Stimulated activated CD4-positive, alpha-beta T cell treated with anti-CD3 and anti-CD28 coated beads, Interleukin-15, amount 100 ng/mL, for 1 hour (primary cell): Measurements from ENCODE around the gene SCP2.
A peak's percentile ranks its signal among the peaks of the same experiment; 100 is the strongest.

Experiments used
- DNase-seq, 2 donors: peaks; one replicate each; pipeline ENCODE4 v3.0.0-alpha.2; 2020; ENCODE audit warnings: low read depth in 1 of 2, low spot score in 1 of 2

The SCP2 gene, protein sequence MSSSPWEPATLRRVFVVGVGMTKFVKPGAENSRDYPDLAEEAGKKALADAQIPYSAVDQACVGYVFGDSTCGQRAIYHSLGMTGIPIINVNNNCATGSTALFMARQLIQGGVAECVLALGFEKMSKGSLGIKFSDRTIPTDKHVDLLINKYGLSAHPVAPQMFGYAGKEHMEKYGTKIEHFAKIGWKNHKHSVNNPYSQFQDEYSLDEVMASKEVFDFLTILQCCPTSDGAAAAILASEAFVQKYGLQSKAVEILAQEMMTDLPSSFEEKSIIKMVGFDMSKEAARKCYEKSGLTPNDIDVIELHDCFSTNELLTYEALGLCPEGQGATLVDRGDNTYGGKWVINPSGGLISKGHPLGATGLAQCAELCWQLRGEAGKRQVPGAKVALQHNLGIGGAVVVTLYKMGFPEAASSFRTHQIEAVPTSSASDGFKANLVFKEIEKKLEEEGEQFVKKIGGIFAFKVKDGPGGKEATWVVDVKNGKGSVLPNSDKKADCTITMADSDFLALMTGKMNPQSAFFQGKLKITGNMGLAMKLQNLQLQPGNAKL

DNA sequence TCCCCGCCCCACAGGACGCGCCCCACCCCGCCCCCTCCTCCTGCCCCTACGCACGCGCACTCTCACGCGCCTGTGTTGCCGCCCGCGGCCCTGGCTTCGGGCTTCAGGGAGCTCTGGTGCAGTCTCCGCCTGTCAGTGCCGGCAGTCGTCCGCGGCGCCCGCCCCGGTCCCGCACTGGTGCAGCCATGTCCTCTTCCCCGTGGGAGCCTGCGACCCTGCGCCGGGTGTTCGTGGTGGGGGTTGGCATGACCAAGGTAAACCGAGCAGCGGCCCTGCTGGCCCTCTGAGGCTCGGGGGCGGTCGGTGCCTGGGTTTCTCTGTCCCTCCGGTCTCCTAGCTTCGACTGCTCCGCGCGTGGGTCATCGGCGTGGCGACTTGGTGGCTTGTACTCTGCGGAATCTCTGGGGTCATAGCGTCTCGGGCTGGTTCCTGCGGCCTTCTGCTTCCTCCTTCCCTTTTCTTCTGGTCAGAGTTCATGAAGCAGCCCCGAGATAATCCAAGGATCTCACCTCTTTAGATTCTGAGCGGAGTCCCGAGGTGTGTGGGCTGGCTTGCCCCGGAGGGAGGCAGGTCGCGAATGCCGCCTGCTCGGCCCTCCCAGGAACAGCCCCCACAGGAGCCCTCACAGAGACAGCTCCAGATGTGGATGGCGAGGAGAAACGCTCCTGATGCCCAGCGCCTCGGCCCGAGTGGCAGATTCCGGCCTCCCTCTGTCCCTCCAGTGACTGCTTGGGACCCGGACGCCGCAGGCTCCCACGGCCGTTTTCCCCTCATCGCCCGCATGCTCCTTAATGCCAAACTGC lies at the start of gene SCP2:
SCP2 (plus strand) TSS at position 65 of the 803 bp plus-strand sequence; CDS start at position 186, 121 bp downstream.
- peak; percentile 60 to 70 for DNase-seq

DNA sequence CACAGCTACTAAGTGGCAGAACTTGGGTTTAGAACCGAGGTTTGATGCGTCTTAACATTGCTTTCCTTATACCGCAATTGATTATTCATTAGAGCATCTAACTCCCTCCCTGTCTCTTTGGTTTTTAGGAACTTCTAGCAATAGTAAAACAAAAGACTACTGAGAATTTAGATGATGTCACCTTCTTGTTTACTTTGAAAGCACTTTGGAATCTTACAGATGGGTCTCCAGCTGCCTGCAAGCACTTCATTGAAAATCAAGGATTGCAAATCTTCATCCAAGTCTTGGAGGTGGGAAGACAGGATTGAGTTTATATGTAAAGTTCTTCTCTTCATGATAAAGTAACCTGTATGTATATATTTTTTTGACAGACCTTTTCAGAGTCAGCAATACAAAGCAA lies 49.5 kb upstream of the SCP2 start:
- DNase-seq = no peak

DNA sequence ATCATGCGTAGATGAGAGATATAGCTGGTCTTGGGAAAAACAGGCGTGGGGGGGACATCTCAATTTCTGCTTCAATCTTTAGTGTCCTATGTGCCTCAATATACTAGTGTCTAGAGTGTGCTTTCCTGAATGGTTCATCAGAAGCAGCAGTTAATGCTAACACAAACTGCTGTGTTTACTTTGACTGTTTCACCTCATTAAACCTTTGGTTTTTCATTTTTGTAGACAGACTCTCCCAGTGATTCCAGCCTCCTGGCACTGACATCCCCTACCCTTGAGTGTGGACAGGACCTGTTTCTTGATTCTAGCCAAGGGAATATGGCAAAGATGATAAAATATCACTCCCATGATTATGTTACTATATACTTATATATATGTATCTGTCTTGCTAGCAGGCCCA lies 46.9 kb upstream of the SCP2 start:
- DNase-seq = no peak

DNA sequence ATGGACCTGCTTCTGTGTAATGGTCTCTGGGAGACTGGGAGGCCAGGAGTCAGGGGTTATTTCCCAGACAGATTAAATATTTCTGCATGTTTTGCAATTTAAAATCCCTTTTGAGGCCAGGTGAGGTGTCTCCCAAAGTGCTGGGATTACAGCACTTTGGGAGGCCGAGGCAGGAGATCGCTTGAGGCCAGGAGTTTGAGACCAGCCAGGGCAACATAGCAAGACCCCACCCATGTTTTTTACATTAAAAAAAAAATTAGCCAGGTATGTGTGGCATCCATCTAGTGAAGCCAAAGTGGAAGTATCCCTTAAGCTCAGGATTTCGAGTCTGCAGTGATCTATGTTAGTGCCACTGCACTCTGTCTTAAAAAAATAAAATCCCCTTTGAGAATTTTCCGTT lies 39.6 kb upstream of the SCP2 start:
- no peak for DNase-seq

DNA sequence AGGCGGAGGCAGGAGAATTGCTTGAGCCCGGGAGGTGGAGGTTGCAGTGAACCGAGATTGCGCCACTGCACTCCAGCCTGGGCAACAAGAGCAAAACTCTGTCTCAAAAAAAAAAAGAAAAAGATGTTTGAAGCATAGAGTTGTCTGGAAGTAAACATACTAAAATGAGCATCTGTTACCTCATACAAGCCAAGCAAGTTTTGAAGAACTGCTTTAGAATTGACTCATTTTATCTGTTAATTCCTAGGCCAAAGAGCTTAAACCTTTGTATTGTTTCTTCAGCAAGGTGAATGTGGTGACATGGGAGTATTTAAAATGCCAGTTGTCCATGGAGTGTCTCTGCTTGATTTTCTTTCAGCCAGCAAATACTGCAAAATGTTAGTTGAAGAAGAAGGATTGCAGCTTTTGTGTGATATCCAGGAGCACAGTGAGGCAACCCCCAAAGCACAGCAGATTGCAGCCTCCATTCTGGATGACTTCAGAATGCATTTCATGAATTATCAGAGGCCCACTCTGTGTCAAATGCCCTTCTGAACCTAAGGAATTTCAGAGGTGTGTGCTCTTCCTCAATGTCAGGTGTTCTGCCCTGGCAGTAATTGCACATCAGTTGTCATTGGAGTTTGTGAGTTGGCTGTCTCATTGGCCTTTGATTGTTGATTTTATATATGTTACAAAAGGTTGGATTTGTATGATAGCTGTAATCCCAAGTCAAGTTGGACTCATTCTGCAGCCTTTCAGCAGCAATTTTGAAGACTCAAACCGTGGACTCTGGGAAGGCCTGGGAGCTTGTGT lies 34.5 kb upstream of the SCP2 start:
- DNase-seq = no peak

DNA sequence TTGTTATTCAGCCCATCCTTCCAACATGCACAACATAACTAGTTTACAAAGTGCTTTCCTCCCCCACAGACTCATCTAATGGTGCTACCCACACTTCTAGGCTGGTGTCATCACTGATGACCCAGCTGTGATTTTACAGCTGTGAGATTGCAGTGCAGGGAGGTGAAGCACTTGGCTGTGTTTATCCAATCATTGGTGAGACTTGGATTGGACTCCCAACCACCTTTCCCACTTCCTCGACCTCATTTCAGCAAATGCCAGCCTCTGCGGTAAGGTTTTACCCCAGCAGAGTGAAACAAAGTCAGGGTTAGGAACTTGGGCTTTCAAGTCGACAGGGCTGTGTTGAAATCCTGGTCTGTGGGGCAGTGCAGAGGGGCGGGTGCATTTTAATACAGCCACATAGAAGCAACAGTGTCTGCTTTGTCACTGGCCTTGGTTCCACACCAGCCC lies 27.6 kb upstream of the SCP2 start:
- DNase-seq = no peak

DNA sequence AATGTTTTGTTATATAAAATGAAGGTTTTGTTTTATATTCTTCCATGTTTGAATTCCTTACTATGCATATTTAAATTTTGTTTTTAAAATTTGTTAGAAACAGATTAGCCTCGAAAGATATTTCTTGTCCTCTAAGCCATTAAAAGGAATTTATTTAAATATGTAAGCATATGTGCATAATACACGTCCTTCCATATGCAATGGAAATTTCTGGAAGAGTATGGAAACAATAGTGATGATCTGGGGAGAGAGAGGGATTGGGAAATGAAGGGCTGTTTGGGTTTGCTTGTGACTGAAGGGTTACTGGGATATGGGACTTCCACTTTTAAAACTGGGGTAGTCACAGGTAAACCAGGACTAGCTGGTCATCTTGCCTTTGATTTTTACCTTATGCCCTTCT lies 26.7 kb upstream of the SCP2 start:
- DNase-seq = no peak

DNA sequence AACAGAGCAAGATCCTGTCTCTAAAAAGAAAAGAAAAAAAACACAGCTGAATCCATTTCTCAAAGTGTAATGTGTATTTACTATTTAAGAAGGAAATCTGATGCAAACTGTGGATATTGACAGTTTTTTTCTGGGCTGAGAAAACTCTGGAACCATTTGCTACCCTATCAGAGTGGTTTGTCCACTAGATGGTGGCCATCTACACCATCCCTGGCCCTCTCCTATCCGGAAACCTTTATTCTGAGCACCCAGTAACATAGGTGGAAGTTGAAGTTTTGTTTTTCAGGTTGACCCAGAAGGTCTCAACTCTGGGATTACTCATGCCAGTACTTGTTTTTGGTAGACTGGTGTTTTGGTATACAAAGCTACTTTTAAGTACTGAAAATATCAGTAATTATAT lies 25.7 kb upstream of the SCP2 start:
- no peak for DNase-seq

DNA sequence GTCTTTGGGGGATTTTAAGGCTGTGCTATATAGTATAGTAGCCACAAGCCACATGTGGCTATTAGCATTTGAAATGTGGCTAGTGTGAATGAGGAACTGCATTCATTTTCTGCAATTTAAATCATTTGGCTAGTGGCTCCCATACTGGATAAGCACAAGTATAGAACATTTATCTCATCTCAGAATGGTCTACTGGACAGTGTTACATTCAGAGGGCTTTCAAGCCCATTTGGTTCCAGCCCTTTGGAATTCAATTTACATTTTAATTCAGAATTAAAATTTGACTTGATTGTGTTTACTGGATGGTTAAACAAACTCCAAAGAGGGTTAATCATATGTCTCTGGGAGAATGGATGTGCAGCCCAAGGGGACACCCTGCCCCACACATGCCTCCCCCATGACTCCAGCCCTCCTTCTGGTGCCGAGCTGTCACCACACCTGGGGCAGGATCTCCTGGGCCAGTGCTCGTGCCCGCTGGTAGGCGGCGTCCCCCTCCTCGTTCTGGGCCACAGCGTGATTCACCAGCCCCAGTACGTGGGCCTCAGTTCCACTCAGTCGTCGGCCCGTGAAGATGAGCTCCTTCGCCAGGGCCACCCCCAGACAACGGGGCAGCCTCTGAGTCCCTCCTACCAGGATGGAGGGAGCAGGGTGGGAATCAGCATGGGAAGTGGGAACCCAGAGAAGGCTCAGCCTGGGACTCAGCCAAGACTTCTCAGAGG lies 22.7 kb upstream of the SCP2 start:
- DNase-seq = no peak

DNA sequence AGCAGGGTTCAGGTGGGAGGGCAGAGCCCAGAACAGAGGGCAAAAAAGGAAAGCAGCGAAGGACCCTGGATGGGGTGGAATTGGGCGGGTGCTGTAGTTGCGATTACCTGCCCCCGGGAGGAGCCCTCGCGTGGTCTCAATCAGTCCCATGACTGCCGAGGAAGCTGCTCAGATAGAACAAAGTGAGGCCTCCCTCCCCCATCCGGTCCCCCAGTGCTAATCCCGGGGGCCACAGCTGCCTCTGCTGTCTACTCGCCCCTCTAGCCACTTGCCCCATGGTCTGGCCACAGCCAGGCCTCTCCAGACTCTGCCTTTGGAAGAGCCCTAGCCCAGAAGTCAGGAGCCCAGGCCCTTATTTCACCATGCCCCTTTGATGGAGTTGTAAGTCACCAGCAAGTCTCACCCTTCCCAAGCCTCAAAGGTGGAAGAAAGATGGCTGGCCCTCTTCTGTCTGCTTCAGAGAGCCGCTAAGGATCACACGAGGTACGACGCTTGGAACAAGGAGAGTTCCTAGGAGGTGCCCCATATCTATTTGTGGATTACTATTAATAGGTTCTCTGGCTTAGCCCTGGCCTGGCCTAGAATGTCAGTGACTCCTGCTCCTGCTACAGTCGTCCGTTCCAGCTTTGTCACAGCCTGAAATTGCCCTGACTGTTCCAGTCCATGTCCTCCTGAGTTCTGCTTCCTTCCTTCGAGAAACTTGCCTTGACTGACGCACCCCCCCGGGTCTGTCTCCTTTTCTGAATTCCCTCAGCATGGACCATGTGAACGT lies 22.0 kb upstream of the SCP2 start:
- DNase-seq = no peak

DNA sequence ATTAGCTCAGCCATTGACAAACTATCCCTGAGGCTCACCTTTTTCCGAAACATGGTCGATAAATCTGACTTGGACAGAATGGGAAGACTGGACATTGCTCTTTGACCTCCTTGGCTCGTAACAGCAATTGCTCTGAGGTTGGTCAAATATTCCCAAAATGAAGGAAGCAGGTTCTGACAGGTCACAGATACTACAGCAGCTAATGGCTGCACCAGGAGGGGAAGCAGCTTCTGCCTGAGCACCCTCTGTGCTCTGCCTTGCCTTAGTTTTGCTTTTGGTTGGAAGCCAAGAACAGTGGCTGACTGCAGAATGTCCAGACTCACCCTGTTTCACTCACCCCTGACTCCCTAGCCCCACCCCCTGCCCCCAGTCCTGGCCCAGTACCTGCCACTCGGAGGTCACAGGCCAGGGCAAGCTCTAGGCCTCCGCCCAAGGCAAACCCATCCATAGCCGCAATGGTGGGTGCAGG lies 20.9 kb upstream of the SCP2 start:
- no peak for DNase-seq

DNA sequence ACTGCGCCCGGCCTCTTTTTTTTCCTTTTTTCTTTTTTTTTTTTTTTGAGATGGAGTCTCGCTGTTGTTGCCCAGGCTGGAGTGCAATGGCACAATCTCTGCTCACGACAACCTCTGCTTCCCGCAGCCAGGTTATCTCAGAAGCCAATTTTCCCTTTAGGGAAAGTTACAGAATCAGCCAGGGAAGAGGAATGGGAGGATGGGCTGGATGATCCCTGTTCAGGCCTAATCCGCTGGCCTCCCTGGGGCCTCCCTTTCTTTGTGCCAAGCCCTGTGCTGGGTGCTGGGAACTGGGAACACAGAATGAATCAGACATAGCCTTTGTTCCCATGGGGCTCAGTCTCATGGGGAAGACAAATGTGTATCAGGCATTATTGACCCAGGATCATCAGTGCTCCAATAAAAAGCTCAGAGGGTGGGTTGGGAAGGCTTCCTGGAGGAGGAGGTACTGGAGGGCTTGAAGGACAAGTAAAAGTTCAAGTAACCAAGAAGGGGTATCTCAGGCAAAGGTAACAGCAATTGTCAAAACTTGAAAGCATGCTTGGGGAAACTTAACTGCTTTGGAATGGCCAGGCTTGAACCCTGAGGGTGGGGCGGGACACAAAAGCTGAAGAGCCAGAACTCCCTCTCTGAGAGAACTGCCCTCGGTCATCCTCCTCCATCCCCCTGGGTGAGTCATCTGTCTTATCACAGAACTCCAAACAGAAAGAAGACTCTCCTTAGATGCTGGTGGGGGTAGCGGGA lies 19.8 kb upstream of the SCP2 start:
- no peak for DNase-seq

DNA sequence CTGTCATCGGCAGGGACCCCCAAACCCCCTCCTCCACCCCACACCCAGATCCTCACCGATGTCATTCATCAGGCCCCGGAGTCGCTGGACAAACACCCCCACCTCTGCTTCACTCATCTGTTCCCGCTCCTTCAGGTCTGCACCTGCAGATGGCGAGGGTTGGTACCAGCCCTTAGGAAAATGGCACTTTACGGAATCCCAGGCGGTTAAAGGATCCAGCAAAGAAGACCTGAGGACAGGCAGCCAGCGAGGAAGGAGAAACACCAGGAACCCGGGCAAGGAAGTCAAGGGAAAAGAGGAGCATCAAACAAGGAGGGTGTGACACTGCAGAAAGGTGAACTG lies 19.3 kb upstream of the SCP2 start:
- no peak for DNase-seq

DNA sequence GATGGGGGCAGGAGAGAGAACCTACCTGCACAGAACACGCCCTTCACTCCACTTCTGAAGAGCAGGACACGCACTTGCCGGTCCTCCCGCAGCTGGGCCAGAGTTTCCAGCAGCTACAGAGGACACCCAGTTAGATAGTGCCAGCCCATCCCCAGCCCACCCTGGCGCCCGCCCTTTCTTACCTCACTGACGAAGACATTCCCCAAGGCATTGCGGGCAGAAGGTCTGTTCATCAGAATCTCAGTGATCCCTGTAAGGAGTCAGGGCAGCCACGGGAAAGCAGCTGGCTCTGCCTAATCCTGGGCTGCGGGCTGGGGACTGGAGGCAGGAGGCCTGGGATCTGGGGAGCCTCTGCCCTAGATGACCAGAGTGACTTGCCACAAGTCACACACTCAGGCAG lies 15.5 kb upstream of the SCP2 start:
- DNase-seq = no peak

DNA sequence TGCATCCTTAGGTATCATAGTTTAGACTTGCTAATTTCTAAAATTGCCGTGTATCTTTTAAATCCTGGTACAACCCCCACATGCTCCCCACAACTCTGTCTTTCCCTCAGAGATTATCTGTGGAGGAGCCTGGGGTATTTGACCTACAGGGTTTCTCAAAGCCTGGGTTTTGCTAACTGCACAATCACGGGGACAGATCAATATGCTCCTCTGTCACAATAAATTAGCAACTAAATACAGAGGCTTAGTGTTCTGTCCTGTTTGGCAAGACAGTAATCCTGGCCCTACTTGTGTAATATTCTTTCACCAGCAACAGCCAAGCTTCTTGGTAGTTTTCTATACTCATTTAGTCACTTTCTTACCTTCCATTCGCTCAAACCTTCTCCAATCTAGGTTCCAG lies 14.1 kb upstream of the SCP2 start:
- no peak for DNase-seq

DNA sequence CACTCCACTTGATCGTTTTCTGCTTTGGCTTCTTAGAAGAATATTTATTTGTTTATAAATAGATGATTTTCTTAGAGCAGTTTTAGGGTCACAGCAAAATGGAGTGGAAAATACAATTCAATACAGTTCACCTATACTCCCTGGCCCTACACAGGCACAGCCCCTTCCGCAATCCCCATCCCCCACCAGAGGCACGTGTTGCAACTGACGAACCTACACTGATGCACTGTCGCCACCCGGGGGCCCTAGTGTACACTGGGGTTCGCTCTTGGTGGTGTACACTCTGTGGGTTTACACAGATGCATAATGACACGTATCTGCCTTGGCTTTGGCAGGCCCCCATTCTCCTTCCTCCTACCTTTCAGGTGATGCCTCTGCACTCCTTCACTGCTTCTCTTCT lies 13.5 kb upstream of the SCP2 start:
- DNase-seq = no peak

DNA sequence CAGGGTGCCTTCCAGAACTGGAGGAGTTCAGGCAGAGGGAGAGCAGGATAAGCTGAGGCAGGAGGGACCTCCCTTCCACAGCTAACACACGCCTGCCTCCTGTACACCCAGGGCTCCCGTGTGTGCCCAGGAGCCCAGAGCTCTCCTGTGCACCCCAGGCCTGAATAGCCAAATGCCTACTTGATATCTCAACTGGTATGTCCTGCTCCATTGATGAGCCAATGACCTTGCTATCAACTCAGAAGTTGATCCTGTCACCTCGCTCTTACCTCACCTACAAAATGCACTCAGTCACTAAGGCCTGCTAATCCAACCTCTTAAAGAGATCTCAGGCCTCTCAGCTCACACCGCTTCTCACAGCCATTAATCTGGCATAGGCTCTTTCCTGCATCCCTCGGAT lies 12.6 kb upstream of the SCP2 start:
- DNase-seq = no peak

DNA sequence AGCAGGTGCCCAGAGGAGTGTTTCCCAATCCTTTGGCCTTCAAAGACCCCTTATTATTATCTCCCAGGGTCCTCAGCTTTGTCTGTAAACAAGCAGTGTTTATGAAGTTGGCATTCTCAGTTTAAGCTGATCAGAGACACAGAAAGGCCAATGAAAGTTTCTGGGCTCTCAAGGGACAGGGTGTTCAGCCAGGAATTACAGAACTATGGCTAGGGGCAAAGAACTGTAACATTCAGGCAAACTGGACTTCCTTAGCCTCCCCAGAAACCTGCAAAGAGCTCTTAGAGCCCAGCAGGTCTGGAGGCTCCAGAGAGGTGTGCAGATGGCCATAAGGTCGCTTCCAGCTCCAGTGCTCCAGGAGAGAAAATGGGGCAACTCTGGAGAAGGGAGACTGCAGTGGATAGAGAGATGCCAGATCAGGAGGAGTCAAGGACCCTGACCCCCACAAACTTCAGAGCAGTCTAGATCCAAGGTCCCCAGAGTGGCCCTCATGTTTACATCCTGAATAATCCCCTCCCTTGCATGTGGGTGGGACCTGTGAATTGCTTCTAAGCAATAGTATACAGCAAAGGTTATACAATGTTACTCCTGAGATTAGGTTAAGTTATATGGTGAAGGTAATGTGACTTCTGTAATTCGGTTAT lies 11.7 kb upstream of the SCP2 start:
- DNase-seq = no peak

DNA sequence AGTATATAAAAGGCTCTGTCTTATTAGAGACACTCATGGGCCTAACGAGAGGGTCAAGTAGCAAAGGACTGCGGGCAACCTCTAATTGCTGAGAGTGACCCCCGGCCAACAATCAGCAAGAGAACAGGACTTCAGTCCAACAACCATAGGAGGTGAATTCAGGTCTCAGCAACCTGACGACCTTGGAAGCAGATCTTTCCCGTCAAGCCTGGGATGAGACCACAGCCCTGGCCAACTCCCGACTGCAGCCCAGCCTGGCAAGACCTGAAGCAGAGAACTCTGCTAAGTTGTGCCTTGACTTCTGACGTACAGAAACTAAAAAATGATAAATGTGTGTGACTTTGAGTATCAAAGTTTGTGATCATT lies 11.2 kb upstream of the SCP2 start:
- DNase-seq = no peak
